GM12891 (cell line): ENCODE results near the gene SH3D21.

Source experiments
- POLR2A ChIP-seq: IDR thresholded peaks from 2 replicates; pipeline ENCODE4 v1.6.1; 2011; ENCODE audit warnings: low read depth, low read length, control low read depth
- POLR2AphosphoS5 ChIP-seq: IDR thresholded peaks from 2 replicates; pipeline ENCODE4 v1.6.1; 2011; ENCODE audit warnings: low read depth, low read length, control low read depth
- SPI1 ChIP-seq: IDR thresholded peaks from 2 replicates; pipeline ENCODE4 v1.6.1; 2011; ENCODE audit warnings: low read depth, low read length, control low read depth
- TAF1 ChIP-seq: IDR thresholded peaks from 2 replicates; pipeline ENCODE4 v1.6.1; 2011; ENCODE audit warnings: low read depth, low read length, control low read depth

- TF ChIP-seq POLR2A (no peak), POLR2AphosphoS5 (no peak), SPI1 (no peak), TAF1 (no peak)
Measured at GRCh38 chr1:36343651-36344394, 37.7 kb downstream of the SH3D21 start.
